Neural cell (in vitro differentiated cells): ENCODE data around the gene HLA-C. TPM values are rescaled to one million over a fixed set of nuclear protein-coding genes. Genes with fewer than 3 reads are reported as not detected.

Source experiments
- H2AFZ ChIP-seq: fragments of 200-600, 300-800 bp; sonication (generic), shearing (Covaris generic); 2 replicates; pipeline ENCODE4 v1.6.0; 2014; ENCODE audit warnings: low read depth, mild to moderate bottlenecking, antibody characterized with exemption, low read length, moderate library complexity
- H3F3A ChIP-seq: fragments of 200-600 bp; shearing (Covaris generic); 2 replicates; pipeline ENCODE4 v1.6.1; 2016; ENCODE audit warnings: mild to moderate bottlenecking, moderate library complexity, mixed read lengths, antibody characterized with exemption, low read length; ENCODE audit not compliant: insufficient read depth, poor library complexity, severe bottlenecking
- H3K27ac ChIP-seq: fragments of 200-600, 300-800 bp; sonication (generic), shearing (Covaris generic); 2 replicates; pipeline ENCODE4 v1.5.1; 2014; ENCODE audit warnings: mild to moderate bottlenecking, low read length, moderate library complexity
- H3K27me3 ChIP-seq: fragments of 300-800, 200-600 bp; sonication (generic), shearing (Covaris generic); 2 replicates; pipeline ENCODE4 v1.6.0; 2014; ENCODE audit warnings: mild to moderate bottlenecking, low read depth, low read length, moderate library complexity; ENCODE audit not compliant: insufficient read depth
- H3K36me3 ChIP-seq: fragments of 300-800, 200-600 bp; sonication (generic), shearing (Covaris generic); 2 replicates; pipeline ENCODE4 v1.5.1; 2014; ENCODE audit warnings: mild to moderate bottlenecking, antibody characterized with exemption, low read length, moderate library complexity; ENCODE audit not compliant: insufficient read depth
- H3K4me2 ChIP-seq: fragments of 300-800, 200-600 bp; sonication (generic), shearing (Covaris generic); 2 replicates; pipeline ENCODE4 v1.6.0; 2014; ENCODE audit warnings: mild to moderate bottlenecking, low read length
- H3K4me3 ChIP-seq: fragments of 300-800, 200-600 bp; sonication (generic), shearing (Covaris generic); 2 replicates; pipeline ENCODE4 v1.5.1; 2014; ENCODE audit warnings: mild to moderate bottlenecking, low read length, moderate library complexity
- H3K79me2 ChIP-seq: fragments of 200-600 bp; shearing (Covaris generic); replicated peaks from 2 replicates; pipeline ENCODE4 v1.6.0; 2014; ENCODE audit warnings: mild to moderate bottlenecking, low read length, moderate library complexity; ENCODE audit not compliant: insufficient read depth
- H3K9ac ChIP-seq: fragments of 300-800, 200-600 bp; sonication (generic), shearing (Covaris generic); 2 replicates; pipeline ENCODE4 v1.6.1; 2016; ENCODE audit warnings: mild to moderate bottlenecking, low read length, mixed read lengths
- H3K9me2 ChIP-seq: fragments of 200-600 bp; shearing (Covaris generic); 2 replicates; pipeline ENCODE4 v1.6.1; 2016; ENCODE audit warnings: mild to moderate bottlenecking, low read length, mixed read lengths; ENCODE audit not compliant: insufficient read depth
- H3K9me3 ChIP-seq: fragments of 200-600, 300-800 bp; sonication (generic), shearing (Covaris generic); 2 replicates; pipeline ENCODE4 v1.6.1; 2016; ENCODE audit warnings: mild to moderate bottlenecking, mixed run types, low read length, moderate library complexity, mixed read lengths
- H4K20me1 ChIP-seq: fragments of 200-600 bp; shearing (Covaris generic); 2 replicates; pipeline ENCODE4 v1.6.1; 2016; ENCODE audit warnings: mild to moderate bottlenecking, mixed run types; ENCODE audit not compliant: insufficient read depth
- EP300 ChIP-seq: fragments of 450-650 bp; conservative IDR thresholded peaks from 2 replicates; pipeline ENCODE4 v1.6.1; 2014; ENCODE audit warnings: antibody characterized with exemption, mild to moderate bottlenecking, moderate library complexity; ENCODE audit not compliant: poor library complexity, severe bottlenecking
- MXI1 ChIP-seq: fragments of 450-650 bp; conservative IDR thresholded peaks from 2 replicates; pipeline ENCODE4 v1.6.1; 2014; ENCODE audit warnings: antibody characterized with exemption, mild to moderate bottlenecking; ENCODE audit not compliant: poor library complexity, severe bottlenecking
- POLR2AphosphoS5 ChIP-seq: IDR thresholded peaks from 2 replicates; pipeline ENCODE4 v1.6.1; 2012
- RAD21 ChIP-seq: fragments of 450-650 bp; conservative IDR thresholded peaks from 2 replicates; pipeline ENCODE4 v1.6.1; 2014; ENCODE audit warnings: antibody characterized with exemption, mild to moderate bottlenecking, moderate library complexity
- SMC3 ChIP-seq: fragments of 450-650 bp; conservative IDR thresholded peaks from 2 replicates; pipeline ENCODE4 v1.6.1; 2014; ENCODE audit warnings: antibody characterized with exemption, mild to moderate bottlenecking, moderate library complexity; ENCODE audit not compliant: poor library complexity
- TAF1 ChIP-seq: IDR thresholded peaks from 2 replicates; pipeline ENCODE4 v1.6.1; 2012; ENCODE audit warnings: low read depth
- polyA plus RNA-seq: library from polyadenylated mRNA; depleted of rRNA; stranded (reverse); fragments of >200 nt; gene quantifications from 2 replicates; pipeline ENCODE4 v1.2.3, GENCODE V29; 2014
- TF ChIP-seq, protein P1 (sequence below): IDR thresholded peaks from 2 replicates; pipeline ENCODE4 v1.6.1; 2012; ENCODE audit warnings: borderline replicate concordance
- TF ChIP-seq, protein P2 (sequence below): fragments of 450-650 bp; IDR thresholded peaks from 2 replicates; pipeline ENCODE4 v1.5.1; 2014; ENCODE audit warnings: antibody characterized with exemption, mild to moderate bottlenecking, moderate library complexity; ENCODE audit not compliant: poor library complexity, severe bottlenecking

HLA-C gene
- polyA plus RNA-seq, 1 donor from 2014 or later: 18.0 TPM

GRCh38 chr6:31268369-31268765 is 3.5 kb downstream of the HLA-C start:
- H3K9me2 ChIP-seq: no peaks in the 10 kb centered on the region
- H3K9ac ChIP-seq: no peak overlapping the region
- no peaks in the 10 kb centered on the region for H3K36me3 ChIP-seq
- no peak overlapping the region for H2AFZ ChIP-seq
- H3K4me2 ChIP-seq: no peak overlapping the region
- no peak overlapping the region for H3K4me3 ChIP-seq
- H3K9me3 ChIP-seq: no peaks in the 10 kb centered on the region
- H3K27ac ChIP-seq: no peak overlapping the region
- TF ChIP-seq EP300: no peak
- no peak for TF ChIP-seq TAF1
- no peak for TF ChIP-seq POLR2AphosphoS5
- TF ChIP-seq, protein P1, sequence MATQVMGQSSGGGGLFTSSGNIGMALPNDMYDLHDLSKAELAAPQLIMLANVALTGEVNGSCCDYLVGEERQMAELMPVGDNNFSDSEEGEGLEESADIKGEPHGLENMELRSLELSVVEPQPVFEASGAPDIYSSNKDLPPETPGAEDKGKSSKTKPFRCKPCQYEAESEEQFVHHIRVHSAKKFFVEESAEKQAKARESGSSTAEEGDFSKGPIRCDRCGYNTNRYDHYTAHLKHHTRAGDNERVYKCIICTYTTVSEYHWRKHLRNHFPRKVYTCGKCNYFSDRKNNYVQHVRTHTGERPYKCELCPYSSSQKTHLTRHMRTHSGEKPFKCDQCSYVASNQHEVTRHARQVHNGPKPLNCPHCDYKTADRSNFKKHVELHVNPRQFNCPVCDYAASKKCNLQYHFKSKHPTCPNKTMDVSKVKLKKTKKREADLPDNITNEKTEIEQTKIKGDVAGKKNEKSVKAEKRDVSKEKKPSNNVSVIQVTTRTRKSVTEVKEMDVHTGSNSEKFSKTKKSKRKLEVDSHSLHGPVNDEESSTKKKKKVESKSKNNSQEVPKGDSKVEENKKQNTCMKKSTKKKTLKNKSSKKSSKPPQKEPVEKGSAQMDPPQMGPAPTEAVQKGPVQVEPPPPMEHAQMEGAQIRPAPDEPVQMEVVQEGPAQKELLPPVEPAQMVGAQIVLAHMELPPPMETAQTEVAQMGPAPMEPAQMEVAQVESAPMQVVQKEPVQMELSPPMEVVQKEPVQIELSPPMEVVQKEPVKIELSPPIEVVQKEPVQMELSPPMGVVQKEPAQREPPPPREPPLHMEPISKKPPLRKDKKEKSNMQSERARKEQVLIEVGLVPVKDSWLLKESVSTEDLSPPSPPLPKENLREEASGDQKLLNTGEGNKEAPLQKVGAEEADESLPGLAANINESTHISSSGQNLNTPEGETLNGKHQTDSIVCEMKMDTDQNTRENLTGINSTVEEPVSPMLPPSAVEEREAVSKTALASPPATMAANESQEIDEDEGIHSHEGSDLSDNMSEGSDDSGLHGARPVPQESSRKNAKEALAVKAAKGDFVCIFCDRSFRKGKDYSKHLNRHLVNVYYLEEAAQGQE: no peak
- no peak for TF ChIP-seq RAD21
- TF ChIP-seq SMC3: no peak
- no peak for TF ChIP-seq MXI1
- H3F3A ChIP-seq: no peaks in the 10 kb centered on the region
- H3K79me2 ChIP-seq: no peaks in the 10 kb centered on the region
- H3K27me3 ChIP-seq: peaks cover 3% of the 10 kb centered on the region
- H4K20me1 ChIP-seq: no peaks in the 10 kb centered on the region

DNA sequence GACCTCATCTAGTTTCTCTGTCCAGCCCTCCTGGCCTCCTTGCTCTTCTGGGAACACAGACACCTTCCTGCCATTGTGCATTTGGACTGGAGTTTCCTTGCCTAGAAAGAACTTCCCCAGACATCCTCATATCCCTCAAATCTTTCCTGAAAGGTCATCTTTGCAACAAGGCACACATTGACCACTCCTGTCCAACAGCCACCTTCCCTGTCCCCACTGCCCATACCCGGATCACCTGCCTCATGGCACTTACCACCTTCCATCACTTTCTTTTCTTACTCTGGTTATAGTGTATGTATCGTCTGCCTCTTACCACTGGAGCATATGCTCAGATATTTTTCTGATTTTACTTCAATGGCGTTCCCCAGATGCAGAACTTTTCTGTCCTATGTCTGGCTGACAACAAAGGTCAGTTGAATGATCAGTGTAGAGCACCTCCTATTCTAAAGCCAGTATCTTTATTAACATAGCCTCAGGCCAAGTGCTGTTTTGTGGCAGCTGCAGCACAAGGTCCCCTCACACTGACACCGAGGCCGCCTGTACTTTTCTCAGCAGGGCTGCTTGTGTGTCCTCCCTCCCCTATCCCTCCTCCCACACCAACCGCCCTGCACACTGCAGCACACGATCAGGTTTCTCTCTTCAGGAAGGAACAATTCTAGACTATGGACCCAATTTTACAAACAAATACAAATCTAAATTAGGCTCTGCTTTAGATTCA is 4.1 kb downstream of the HLA-C start:
- Histone ChIP-seq H3K9me3 (no peaks in the 10 kb centered on the region), H3K9ac (no peak overlapping the region), H3K79me2 (no peaks in the 10 kb centered on the region), H3K9me2 (no peaks in the 10 kb centered on the region), H3K27me3 (peaks cover 3% of the 10 kb centered on the region), H3F3A (no peaks in the 10 kb centered on the region), H3K4me2 (no peak overlapping the region), H3K27ac (no peak overlapping the region), H3K4me3 (no peak overlapping the region), H3K36me3 (no peaks in the 10 kb centered on the region), H4K20me1 (no peaks in the 10 kb centered on the region), H2AFZ (no peak overlapping the region)
- TF ChIP-seq RAD21 (no peak), POLR2AphosphoS5 (no peak), MXI1 (no peak)
- TF ChIP-seq, protein P2, sequence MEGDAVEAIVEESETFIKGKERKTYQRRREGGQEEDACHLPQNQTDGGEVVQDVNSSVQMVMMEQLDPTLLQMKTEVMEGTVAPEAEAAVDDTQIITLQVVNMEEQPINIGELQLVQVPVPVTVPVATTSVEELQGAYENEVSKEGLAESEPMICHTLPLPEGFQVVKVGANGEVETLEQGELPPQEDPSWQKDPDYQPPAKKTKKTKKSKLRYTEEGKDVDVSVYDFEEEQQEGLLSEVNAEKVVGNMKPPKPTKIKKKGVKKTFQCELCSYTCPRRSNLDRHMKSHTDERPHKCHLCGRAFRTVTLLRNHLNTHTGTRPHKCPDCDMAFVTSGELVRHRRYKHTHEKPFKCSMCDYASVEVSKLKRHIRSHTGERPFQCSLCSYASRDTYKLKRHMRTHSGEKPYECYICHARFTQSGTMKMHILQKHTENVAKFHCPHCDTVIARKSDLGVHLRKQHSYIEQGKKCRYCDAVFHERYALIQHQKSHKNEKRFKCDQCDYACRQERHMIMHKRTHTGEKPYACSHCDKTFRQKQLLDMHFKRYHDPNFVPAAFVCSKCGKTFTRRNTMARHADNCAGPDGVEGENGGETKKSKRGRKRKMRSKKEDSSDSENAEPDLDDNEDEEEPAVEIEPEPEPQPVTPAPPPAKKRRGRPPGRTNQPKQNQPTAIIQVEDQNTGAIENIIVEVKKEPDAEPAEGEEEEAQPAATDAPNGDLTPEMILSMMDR: no peak
- TF ChIP-seq, protein P1: no peak
